Sigmoid colon (tissue), 4 donors: ENCODE data around the gene AGT.

ENCODE experiments used
- EP300 ChIP-seq, 4 donors: sonication (generic); formaldehyde crosslinking; IDR thresholded peaks; one replicate each; pipeline ENCODE4 v1.6.1; 2017; ENCODE audit warnings: antibody characterized with exemption in 4 of 4
- POLR2A ChIP-seq, 2 donors: fragments of 450-650 bp; IDR thresholded peaks; one replicate each; pipeline ENCODE4 v1.6.1; 2016; ENCODE audit warnings: antibody characterized with exemption in 2 of 2, mild to moderate bottlenecking in 2 of 2, moderate library complexity in 2 of 2
- POLR2AphosphoS5 ChIP-seq, 4 donors: sonication (generic); formaldehyde crosslinking; IDR thresholded peaks; one replicate each; pipeline ENCODE4 v1.6.1; 2017; ENCODE audit warnings: antibody characterized with exemption in 4 of 4
- TF ChIP-seq, protein P1 (sequence below), 4 experiments: fragments of 450-650 bp in 3 of 4; fragments of 200-600 bp in 1 of 4; IDR thresholded peaks; one replicate each; pipeline ENCODE4 v1.5.1; 2016 to 2019; ENCODE audit warnings: antibody characterized with exemption in 4 of 4, mild to moderate bottlenecking in 3 of 4, moderate library complexity in 2 of 4

DNA sequence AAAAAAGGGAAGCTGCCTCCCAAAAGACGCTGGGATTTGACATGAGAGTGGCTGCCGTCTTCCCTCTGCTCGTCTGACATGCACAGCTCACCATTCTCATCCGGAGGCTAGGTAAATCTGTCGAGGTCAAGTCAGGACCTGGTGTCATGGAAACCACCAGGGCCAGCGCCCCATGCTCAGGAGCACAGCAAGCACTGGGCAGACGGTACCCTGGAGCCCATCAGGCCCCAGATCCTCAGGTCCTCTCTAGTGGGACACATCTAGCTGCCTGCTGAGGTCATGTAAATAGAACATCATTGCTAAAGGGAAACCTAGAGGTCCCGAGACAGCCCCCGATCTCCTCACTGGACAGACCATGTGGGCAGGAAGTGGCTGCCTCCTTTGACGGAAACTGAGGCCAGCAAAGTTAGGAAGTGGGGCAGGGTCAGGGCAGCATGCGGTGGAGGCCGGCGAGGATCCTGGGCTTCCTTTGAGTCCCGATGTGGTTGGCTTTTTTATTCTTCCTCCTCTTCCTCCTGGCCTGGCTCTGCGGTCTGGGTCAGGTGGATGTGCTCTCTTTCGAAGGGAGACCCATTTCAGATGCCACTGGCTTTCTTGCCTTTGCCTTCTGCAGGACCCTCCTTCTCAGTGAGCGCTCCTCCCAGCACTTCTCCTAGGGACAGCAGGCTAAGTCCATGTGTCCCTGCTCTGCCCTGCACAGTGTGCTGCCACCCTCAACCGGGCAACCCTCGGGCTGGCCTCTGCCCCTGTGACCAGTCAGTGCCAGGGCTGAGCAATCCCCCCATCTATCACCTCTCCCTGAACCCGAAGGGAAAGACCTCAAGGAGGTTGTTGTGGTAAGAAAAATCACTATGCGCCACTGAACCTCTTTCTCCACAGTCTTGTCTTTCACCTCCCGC, 5.9 kb downstream of the AGT start:
- TF ChIP-seq, protein P1, sequence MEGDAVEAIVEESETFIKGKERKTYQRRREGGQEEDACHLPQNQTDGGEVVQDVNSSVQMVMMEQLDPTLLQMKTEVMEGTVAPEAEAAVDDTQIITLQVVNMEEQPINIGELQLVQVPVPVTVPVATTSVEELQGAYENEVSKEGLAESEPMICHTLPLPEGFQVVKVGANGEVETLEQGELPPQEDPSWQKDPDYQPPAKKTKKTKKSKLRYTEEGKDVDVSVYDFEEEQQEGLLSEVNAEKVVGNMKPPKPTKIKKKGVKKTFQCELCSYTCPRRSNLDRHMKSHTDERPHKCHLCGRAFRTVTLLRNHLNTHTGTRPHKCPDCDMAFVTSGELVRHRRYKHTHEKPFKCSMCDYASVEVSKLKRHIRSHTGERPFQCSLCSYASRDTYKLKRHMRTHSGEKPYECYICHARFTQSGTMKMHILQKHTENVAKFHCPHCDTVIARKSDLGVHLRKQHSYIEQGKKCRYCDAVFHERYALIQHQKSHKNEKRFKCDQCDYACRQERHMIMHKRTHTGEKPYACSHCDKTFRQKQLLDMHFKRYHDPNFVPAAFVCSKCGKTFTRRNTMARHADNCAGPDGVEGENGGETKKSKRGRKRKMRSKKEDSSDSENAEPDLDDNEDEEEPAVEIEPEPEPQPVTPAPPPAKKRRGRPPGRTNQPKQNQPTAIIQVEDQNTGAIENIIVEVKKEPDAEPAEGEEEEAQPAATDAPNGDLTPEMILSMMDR (IDR thresholded peaks at IDR 0.05) = no peak
- no peak for TF ChIP-seq POLR2A (IDR thresholded peaks at IDR 0.05)
- no peak for TF ChIP-seq POLR2AphosphoS5 (IDR thresholded peaks at IDR 0.05)
- no peak for TF ChIP-seq EP300 (IDR thresholded peaks at IDR 0.05)
